Breast epithelium (tissue), 3 donors: ENCODE measurements around the gene ZMYM2.

Experiments used
- CTCF ChIP-seq, 3 donors: fragments of 450-650 bp; IDR thresholded peaks; one replicate each; pipeline ENCODE4 v1.5.1; 2016 to 2017; ENCODE audit warnings: antibody characterized with exemption in 3 of 3, mild to moderate bottlenecking in 3 of 3, moderate library complexity in 3 of 3
- POLR2AphosphoS5 ChIP-seq, 3 donors: sonication (generic); formaldehyde crosslinking; IDR thresholded peaks; one replicate each; pipeline ENCODE4 v1.6.1; 2017; ENCODE audit warnings: antibody characterized with exemption in 3 of 3

DNA sequence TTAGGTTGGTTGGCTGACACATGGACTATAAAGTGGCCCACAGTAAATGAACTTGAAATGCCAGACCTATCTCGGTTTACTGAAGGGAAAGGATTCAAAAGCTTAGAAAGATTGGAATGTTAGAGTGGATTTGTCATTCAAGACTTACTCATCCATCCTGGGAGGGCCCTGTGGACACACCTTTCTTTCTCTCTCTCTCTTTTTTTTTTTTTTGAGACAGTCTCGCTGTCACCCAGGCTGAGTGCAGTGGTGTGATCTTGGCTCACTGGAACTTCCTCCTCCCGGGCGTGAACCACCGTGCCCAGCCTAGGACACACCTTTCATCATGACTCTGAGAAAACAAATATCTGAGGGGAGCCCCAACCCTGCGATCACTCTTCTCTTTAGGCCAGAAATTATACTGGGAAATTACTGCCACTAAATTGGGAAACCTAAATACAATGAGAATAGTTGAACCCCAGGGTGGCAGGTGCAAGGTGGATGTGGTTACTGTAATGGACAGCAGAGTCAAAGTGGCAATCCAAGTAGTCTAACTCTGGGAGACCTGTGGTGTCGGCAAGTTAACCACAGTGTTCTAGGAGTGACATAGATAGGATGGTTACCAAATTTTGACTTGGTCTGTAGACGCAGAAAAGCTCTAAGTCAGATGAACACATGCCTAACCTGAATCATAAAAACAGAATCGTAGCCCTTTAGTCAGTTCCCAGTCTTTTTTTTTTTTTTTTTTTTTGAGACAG is 48.0 kb upstream of the ZMYM2 start:
- no peak for TF ChIP-seq CTCF (IDR thresholded peaks at IDR 0.05)
- TF ChIP-seq POLR2AphosphoS5 (IDR thresholded peaks at IDR 0.05), result no peak
